Measurements from ENCODE around the gene RDH5.

DNA sequence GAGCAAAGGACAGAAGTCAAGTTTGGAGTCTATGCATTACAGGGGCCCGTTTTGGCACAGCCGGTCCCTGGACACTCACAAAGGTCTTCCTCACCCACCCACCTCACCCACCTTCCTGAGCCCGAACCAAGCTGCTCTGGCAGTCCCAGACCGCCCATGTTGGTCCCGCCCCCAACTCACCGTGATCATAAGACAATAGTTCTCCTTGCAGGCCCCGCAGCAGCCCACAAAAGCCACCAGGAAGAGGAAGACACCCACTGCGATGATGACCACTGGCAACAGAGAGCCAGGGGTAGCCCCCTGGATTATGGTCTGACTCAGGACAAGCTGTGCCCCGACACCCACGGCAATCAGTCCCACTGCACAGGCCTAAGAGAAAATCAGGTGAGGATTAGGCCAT is 6.8 kb downstream of the RDH5 start:
- TF ChIP-seq POLR2AphosphoS5 (IDR thresholded peaks at IDR 0.05; ENCODE audit: low read depth, low read length), result no peak
- TF ChIP-seq POLR2A (IDR thresholded peaks at IDR 0.05; ENCODE audit: low read depth, low read length), result no peak
- TF ChIP-seq TAF1 (IDR thresholded peaks at IDR 0.05; ENCODE audit: low read depth, low read length), result no peak
- TF ChIP-seq SPI1 (IDR thresholded peaks at IDR 0.05; ENCODE audit: low read depth, low read length), result no peak
